ENCODE results near the gene ARHGAP26. TPM values are rescaled to one million over a fixed set of nuclear protein-coding genes. Genes with fewer than 3 reads are reported as not detected.

ARHGAP26 gene
- total and polyA plus RNA-seq, 2 donors (not counting 3 experiments of a cell fraction or from before 2014, with no cell fraction given), result 3.1 to 16.2 TPM

DNA sequence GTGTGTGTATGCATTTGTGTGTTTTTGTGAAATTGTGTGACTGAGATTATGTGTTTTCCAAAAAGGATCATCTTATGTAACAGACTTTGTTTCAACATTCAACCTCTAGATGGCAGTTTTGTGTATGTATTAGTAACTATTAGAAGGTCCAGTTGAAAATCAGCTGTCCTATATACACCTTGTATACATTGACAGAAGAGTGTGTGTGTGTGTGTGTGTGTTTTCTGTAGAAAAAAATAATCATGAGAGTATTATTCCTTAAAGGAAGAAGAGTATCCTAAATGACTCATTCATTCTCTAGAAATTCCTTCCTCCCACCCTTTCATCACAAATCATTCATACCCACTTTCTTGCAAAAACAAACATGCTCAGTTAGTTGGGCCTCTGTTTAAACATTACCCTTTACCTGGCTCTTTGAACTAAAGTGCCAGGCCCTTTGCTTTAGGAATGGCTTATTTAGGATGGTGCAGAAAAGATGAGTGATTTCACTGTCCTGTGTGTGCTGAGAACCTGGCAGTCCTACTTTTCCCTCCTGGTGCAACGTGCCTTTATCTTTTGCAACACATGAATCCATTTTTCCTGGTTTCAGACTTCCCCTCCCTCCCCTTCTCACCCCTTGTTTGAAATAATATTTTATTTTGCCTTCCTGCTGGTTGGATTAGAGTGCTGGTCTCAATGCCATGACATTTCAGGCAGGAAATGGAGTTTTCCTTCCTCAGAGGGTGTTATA, 152.2 kb downstream of the ARHGAP26 start:
- intact Hi-C loops (cut with micrococcal nuclease), result loop anchor here (1.0 to 10.0 kb wide), 9 partner anchors 18 to 1270 kb away; no protein-coding TSS in a partner anchor
- BruUV-seq (replicated peaks), result no TSS peak
- POLR2A ChIA-PET, result no interaction called here

More for the DNA sequence above, 152.2 kb downstream of the ARHGAP26 start:
- Histone ChIP-seq H4K20me1 (replicated peaks; ENCODE audit: control insufficient read depth, extremely low read depth, insufficient read depth, low read length) (no peaks in the 10 kb centered on the region), H3K4me3 (replicated peaks in 1 of 3; ENCODE audit: insufficient read depth in 1 of 3, low read depth in 1 of 3, low read length in 3 of 3) (no peak overlapping the region), H3K27me3 (ENCODE audit: control insufficient read depth in 2 of 2, insufficient read depth in 2 of 2, low read length in 2 of 2) (no peaks in the 10 kb centered on the region), H3K79me2 (ENCODE audit: control insufficient read depth, insufficient read depth, low read length) (no peaks in the 10 kb centered on the region), H3K4me1 (ENCODE audit: control insufficient read depth, extremely low read depth, insufficient read depth, low read length) (peaks cover 34% of the 10 kb centered on the region), H3K9me3 (replicated peaks; ENCODE audit: control insufficient read depth, insufficient read depth, low read length) (no peaks in the 10 kb centered on the region), H3K9me1 (replicated peaks; ENCODE audit: control insufficient read depth, extremely low read depth, insufficient read depth, low read length) (no peaks in the 10 kb centered on the region), H3K36me3 (ENCODE audit: control insufficient read depth in 2 of 2, extremely low read depth in 1 of 2, insufficient read depth in 2 of 2, low read length in 2 of 2) (no peaks in the 10 kb centered on the region), H2AFZ (ENCODE audit: low read depth, low read length) (no peak overlapping the region), H3K27ac (ENCODE audit: insufficient read depth, low read depth, low read length) (peak overlapping the region; percentile 62), H3K4me2 (ENCODE audit: insufficient read depth, low read length) (peak overlapping the region; percentile 85), H3K9ac (replicated peaks; ENCODE audit: extremely low read depth, insufficient read depth, low read length) (no peak overlapping the region)
- CTCF ChIA-PET, result interaction anchor here (0.6 to 5.0 kb wide), 29 partner anchors 13 to 1225 kb away, joined by 3 to 29 read pairs (median 6); partner anchors contain the start of gene NR3C1
- TF ChIP-seq MYC (IDR thresholded peaks at IDR 0.05; ENCODE audit: low read depth, low read length) (no peak), FOS (IDR thresholded peaks at IDR 0.05; ENCODE audit: borderline replicate concordance, insufficient read depth, low read length) (peak; percentile 32), JUN (IDR thresholded peaks at IDR 0.05; ENCODE audit: borderline replicate concordance, insufficient read depth, insufficient read length, low read depth) (peak; percentile 52), POLR2AphosphoS5 (IDR thresholded peaks at IDR 0.05; ENCODE audit: insufficient read depth, low read depth, low read length) (peak; percentile 24), POLR2A (IDR thresholded peaks at IDR 0.05; ENCODE audit: low read depth, low read length) (no peak), EZH2 (IDR thresholded peaks at IDR 0.05; ENCODE audit: borderline replicate concordance, low read depth, low read length, severe bottlenecking) (no peak), GATA2 (IDR thresholded peaks at IDR 0.05; ENCODE audit: insufficient read depth, insufficient read length, low read depth, low read length) (peak; percentile 56)
- TF ChIP-seq, protein P1, sequence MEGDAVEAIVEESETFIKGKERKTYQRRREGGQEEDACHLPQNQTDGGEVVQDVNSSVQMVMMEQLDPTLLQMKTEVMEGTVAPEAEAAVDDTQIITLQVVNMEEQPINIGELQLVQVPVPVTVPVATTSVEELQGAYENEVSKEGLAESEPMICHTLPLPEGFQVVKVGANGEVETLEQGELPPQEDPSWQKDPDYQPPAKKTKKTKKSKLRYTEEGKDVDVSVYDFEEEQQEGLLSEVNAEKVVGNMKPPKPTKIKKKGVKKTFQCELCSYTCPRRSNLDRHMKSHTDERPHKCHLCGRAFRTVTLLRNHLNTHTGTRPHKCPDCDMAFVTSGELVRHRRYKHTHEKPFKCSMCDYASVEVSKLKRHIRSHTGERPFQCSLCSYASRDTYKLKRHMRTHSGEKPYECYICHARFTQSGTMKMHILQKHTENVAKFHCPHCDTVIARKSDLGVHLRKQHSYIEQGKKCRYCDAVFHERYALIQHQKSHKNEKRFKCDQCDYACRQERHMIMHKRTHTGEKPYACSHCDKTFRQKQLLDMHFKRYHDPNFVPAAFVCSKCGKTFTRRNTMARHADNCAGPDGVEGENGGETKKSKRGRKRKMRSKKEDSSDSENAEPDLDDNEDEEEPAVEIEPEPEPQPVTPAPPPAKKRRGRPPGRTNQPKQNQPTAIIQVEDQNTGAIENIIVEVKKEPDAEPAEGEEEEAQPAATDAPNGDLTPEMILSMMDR (IDR thresholded peaks at IDR 0.05; ENCODE audit: extremely low read depth in 1 of 2, insufficient read depth in 1 of 2, low read depth in 1 of 2, low read length in 2 of 2), result peak in 1 of 2 donors; percentile 24
- TF ChIP-seq, protein P2, sequence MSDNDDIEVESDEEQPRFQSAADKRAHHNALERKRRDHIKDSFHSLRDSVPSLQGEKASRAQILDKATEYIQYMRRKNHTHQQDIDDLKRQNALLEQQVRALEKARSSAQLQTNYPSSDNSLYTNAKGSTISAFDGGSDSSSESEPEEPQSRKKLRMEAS (IDR thresholded peaks at IDR 0.05; ENCODE audit: insufficient read depth, insufficient read length), result no peak
- FAIRE-seq (peak; percentile 57), DNase-seq (ENCODE audit: low read depth, low spot score) (peak; percentile 90)
- dilution Hi-C loops (cut with MboI; ENCODE audit: extremely low pct_ligation_motif_present, low sequenced_read_pairs), result no loop called here
